Uterus (tissue), 2 donors: ENCODE data around the gene UBASH3B.

Experiments
- CTCF ChIP-seq, 4 experiments: fragments of 200-600 bp in 2 of 4; fragments of 450-650 bp in 2 of 4; sonication (generic) in 2 of 4; IDR thresholded peaks; one replicate each; pipeline ENCODE4 v1.5.1; 2016 to 2019; ENCODE audit warnings: antibody characterized with exemption in 4 of 4, mild to moderate bottlenecking in 2 of 4, moderate library complexity in 1 of 4
- POLR2A ChIP-seq, 2 donors: fragments of 450-650 bp; IDR thresholded peaks; one replicate each; pipeline ENCODE4 v1.6.1; 2016; ENCODE audit warnings: antibody characterized with exemption in 2 of 2, mild to moderate bottlenecking in 1 of 2, moderate library complexity in 1 of 2

GRCh38 chr11:122813894-122814270 is 158.4 kb downstream of the UBASH3B start:
- TF ChIP-seq CTCF (IDR thresholded peaks at IDR 0.05) (no peak), POLR2A (IDR thresholded peaks at IDR 0.05) (no peak)
